ENCODE data around the gene ZNF786.
"Not testable (repeated sequence)": the region's sequence is repeated elsewhere in the genome, so short reads cannot be mapped to it uniquely, and the experiment has no call there.

ZNF786 gene

DNA sequence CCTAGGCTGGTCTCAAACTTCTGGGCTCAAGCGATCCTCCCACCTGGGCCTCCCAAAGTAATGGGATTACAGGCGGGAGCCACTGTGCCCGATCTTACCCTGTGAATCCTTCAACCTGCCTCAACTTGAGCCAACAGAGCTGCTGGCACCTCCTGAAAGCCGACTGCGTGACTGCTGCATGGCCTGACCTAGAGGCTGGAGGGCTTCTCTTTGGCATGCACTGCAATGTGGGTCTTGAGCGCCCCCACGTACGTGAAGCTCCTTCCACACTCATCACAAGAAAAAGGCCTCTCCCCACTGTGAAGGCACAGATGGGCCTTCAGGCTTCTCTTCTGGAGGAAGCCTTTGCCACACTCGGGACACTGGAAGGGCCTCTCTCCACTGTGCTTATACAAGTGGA lies 12.9 kb upstream of the ZNF786 start:
- TF ChIP-seq, protein P1, sequence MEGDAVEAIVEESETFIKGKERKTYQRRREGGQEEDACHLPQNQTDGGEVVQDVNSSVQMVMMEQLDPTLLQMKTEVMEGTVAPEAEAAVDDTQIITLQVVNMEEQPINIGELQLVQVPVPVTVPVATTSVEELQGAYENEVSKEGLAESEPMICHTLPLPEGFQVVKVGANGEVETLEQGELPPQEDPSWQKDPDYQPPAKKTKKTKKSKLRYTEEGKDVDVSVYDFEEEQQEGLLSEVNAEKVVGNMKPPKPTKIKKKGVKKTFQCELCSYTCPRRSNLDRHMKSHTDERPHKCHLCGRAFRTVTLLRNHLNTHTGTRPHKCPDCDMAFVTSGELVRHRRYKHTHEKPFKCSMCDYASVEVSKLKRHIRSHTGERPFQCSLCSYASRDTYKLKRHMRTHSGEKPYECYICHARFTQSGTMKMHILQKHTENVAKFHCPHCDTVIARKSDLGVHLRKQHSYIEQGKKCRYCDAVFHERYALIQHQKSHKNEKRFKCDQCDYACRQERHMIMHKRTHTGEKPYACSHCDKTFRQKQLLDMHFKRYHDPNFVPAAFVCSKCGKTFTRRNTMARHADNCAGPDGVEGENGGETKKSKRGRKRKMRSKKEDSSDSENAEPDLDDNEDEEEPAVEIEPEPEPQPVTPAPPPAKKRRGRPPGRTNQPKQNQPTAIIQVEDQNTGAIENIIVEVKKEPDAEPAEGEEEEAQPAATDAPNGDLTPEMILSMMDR (IDR thresholded peaks at IDR 0.05; ENCODE audit: insufficient read depth, low read length, poor library complexity, severe bottlenecking): no peak
- no peak for DNase-seq (ENCODE audit: extremely low read depth, insufficient read length)
- Histone ChIP-seq H3K27me3 (replicated peaks; ENCODE audit: control insufficient read depth, insufficient read depth, low read length) (no peaks in the 10 kb centered on the region), H3K36me3 (ENCODE audit: control insufficient read depth, insufficient read depth, low read length) (no peaks in the 10 kb centered on the region; the same call in none of the 2 replicates), H3K4me3 (replicated peaks; ENCODE audit: low read depth, low read length) (no peak overlapping the region)

DNA sequence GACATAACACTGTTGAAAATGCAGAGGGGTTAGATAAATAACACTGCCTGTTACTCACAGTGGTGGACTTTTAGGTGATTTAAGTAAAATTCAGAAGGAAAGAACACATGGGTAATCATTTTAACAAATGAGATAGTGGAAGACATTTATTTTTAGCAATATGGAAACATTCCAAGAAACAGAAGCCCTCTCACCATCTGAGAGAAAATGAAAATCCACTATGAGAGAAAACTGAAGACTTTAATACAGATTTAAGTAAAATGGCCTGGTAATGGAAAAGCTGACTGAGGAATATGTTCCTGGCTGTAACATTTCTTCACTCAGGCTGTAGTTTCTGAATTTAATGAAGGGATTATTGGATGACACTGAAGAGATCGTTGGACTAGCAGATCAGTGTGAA lies 12.1 kb upstream of the ZNF786 start:
- TF ChIP-seq, protein P1 (IDR thresholded peaks at IDR 0.05; ENCODE audit: insufficient read depth, low read length, poor library complexity, severe bottlenecking): no peak
- no peaks in the 10 kb centered on the region; the same call in none of the 2 replicates for H3K36me3 ChIP-seq (ENCODE audit: control insufficient read depth, insufficient read depth, low read length)
- DNase-seq (ENCODE audit: extremely low read depth, insufficient read length): no peak
- H3K27me3 ChIP-seq (replicated peaks; ENCODE audit: control insufficient read depth, insufficient read depth, low read length): no peaks in the 10 kb centered on the region
- H3K4me3 ChIP-seq (replicated peaks; ENCODE audit: low read depth, low read length): no peak overlapping the region

DNA sequence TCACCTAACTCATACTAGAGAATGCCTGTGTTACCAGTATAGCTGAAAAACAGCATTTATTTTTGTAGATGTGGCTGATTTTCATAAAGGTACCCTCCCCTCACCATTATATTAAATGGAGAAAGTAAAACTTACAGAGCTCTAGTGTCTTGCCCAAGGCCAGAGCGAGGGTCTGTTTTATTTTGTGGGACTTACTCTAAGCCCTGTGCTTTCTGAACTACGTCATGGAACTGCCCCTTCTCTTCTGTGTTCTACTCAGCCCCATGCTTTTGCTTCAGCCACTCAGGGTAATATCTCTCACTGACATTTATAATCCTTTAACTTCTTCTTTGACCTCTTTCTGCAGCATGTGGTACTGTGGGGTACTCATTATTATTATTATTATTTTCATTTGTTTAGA lies 10.3 kb upstream of the ZNF786 start:
- H3K4me3 ChIP-seq (replicated peaks; ENCODE audit: low read depth, low read length): no peak overlapping the region
- TF ChIP-seq, protein P1 (IDR thresholded peaks at IDR 0.05; ENCODE audit: insufficient read depth, low read length, poor library complexity, severe bottlenecking): no peak
- H3K36me3 ChIP-seq (ENCODE audit: control insufficient read depth, insufficient read depth, low read length): no peaks in the 10 kb centered on the region; the same call in none of the 2 replicates
- DNase-seq (ENCODE audit: extremely low read depth, insufficient read length): no peak
- H3K27me3 ChIP-seq (replicated peaks; ENCODE audit: control insufficient read depth, insufficient read depth, low read length): no peaks in the 10 kb centered on the region

DNA sequence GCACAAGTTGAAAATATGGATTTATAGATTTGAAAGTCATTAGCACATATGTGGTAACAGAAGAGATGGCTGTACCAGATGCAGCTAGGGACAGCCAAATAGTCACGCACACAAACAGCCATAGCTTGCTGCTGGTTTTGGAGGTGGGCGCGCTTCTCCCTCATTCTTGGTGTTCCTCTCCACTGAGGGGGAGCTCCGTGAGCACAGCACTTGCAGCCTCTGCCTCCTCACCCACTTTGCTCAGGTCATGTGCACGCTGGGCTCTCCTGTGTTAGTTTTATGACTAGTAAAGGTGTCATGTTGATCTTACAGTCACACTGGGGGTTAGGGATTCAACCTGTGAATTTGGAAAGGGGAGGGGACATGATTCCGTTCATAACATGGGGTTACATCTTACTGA lies 8.5 kb upstream of the ZNF786 start:
- H3K36me3 ChIP-seq (ENCODE audit: control insufficient read depth, insufficient read depth, low read length): no peaks in the 10 kb centered on the region; the same call in 1 of the 2 replicates
- no peak for DNase-seq (ENCODE audit: extremely low read depth, insufficient read length)
- H3K27me3 ChIP-seq (replicated peaks; ENCODE audit: control insufficient read depth, insufficient read depth, low read length): no peaks in the 10 kb centered on the region
- TF ChIP-seq, protein P1 (IDR thresholded peaks at IDR 0.05; ENCODE audit: insufficient read depth, low read length, poor library complexity, severe bottlenecking): no peak
- no peak overlapping the region for H3K4me3 ChIP-seq (replicated peaks; ENCODE audit: low read depth, low read length)

DNA sequence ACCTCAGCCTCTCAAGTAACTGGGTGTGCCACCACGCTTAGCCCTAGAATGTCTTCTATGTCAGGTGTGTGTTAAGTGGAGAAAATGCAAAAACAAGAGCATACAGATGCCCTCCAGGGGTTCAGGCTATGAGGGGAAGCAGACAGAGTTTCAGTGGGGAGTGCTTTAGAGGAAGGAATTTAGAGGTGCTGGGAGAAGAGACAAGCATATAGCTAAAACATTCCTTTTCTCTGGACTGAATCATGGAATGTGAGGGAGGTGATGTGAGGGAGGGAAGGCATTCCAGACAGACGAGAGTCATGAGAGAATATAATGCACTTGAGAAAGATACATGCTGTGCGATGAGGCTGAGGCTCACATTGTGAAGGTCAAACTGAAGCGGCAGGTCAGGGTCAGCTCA lies 6.6 kb upstream of the ZNF786 start:
- Histone ChIP-seq H3K4me3 (replicated peaks; ENCODE audit: low read depth, low read length) (no peak overlapping the region), H3K36me3 (ENCODE audit: control insufficient read depth, insufficient read depth, low read length) (no peaks in the 10 kb centered on the region), H3K27me3 (replicated peaks; ENCODE audit: control insufficient read depth, insufficient read depth, low read length) (no peaks in the 10 kb centered on the region)
- TF ChIP-seq, protein P1 (IDR thresholded peaks at IDR 0.05; ENCODE audit: insufficient read depth, low read length, poor library complexity, severe bottlenecking): no peak
- DNase-seq (ENCODE audit: extremely low read depth, insufficient read length): no peak

DNA sequence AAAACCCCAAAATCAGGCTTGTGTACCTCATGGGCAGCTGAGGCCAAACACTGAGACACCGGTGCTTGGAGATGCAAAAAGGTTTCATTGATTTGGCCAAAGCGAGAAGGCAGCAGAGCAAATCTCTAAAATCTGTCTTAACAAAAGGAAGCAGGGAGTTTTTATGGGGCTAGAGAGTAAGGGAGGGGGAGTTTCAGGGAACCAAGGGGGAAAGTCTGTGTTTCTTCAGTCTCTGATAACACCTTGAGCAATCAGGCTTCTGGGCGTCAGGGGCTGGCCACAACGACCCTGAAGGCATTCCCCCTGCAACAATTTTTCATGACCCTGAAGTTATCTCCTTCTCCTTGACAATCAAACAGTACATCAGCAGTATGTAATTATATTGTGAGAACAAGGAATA lies 2.7 kb upstream of the ZNF786 start:
- TF ChIP-seq, protein P1 (IDR thresholded peaks at IDR 0.05; ENCODE audit: insufficient read depth, low read length, poor library complexity, severe bottlenecking): no peak
- H3K27me3 ChIP-seq (replicated peaks; ENCODE audit: control insufficient read depth, insufficient read depth, low read length): no peaks in the 10 kb centered on the region
- no peaks in the 10 kb centered on the region for H3K36me3 ChIP-seq (ENCODE audit: control insufficient read depth, insufficient read depth, low read length)
- no peak overlapping the region for H3K4me3 ChIP-seq (replicated peaks; ENCODE audit: low read depth, low read length)
- DNase-seq (ENCODE audit: extremely low read depth, insufficient read length): no peak

DNA sequence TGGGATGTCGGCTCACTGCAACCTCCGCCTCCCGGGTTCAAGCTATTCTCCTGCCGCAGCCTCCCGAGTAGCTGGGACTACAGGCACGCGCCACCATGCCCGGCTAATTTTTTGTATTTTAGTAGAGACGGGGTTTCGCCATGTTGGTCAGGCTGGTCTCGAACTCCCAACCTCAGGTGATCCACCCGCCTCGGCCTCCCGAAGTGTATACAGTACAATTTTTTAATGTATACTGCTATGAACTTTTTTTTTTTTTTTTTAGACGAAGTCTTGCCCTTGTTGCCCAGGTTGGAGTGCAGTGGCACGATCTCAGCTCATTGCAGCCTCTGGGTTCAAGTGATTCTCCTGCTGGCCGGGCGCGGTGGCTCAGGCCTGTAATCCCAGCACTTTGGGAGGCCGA lies 1.7 kb upstream of the ZNF786 start:
- not testable (repeated sequence) for DNase-seq (ENCODE audit: extremely low read depth, insufficient read length); H3K4me3 ChIP-seq (replicated peaks; ENCODE audit: low read depth, low read length); H3K27me3 ChIP-seq (replicated peaks; ENCODE audit: control insufficient read depth, insufficient read depth, low read length); H3K36me3 ChIP-seq (ENCODE audit: control insufficient read depth, insufficient read depth, low read length)
